ENCODE data around the gene TTC33.
A peak's percentile ranks its signal among the peaks of the same experiment; 100 is the strongest.
"Not testable (repeated sequence)": the region's sequence is repeated elsewhere in the genome, so short reads cannot be mapped to it uniquely, and the experiment has no call there.

The TTC33 gene

DNA sequence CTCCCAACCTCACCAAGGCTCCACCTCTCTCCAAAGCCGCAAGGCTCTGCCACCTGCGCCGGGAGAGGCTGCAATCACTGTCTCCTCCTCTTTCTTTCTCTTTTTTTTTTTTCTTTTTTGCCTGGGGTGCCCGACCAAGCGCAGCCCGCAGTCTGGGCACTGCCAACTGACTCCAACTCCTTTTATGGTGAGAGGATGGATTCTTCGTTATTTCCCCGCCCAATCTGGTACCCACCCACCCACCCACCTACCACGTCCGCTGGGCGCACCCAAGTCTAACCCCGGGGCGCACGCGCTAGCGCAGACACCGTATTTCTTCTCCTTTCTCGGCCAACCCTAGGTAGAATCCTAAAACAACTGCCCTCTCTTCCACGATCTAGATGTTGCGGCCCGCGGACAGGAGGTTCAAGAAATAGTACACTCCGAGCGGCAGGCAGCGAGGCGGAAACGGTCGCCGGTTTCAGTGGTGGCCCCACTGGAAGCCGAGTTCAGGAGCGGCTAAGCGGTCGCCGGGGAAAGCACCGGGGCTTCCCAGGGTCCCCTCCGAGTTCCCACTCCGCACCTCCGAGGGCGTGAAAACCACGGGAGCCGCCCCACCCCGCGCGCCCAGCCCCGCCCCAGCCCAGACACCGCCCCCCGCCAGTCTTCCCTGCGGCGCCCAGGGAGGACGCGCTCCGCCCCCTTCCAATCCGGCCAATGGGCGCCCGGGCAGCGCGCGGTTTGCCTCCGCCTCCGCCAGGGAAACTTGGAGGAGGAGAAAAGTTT is 76.4 kb downstream of the TTC33 start:
- peak; percentile 93 for DNase-seq

DNA sequence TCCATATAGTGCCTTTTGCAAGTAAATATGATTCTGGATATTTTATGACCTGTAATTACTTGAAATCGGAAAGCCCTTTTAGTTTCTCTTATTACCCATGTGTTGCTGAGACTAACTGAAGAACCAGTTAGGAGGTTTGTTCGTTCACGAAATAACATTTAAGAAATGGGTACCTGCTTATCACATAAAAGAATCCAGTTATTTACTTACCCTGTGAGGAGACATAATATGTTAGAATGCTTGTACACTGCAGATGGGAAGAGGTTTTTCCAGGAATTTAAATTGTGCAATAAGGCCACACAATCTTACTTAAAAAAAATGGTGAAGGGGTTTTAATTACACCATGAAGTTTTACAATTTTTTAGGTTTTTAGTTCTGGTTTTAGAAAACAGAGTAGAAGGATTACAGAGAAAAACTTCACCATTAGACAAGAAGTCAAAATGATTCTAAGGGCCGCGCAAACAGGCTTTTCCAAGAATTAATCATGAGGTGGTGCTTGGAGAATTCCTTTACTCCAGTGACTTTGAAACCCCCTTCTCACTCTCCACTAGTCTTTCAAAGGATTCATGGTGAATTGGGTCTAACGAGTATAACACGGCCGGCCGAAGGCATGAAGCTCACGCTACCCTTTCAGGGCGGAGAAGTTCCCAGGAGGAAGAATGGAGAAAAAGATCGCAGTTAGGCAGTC is 77.2 kb downstream of the TTC33 start:
- DNase-seq, result no peak

GRCh38 chr5:40678026-40678425 is 77.7 kb downstream of the TTC33 start:
- DNase-seq, result peak in 1 of 2 donors; percentile 18

DNA sequence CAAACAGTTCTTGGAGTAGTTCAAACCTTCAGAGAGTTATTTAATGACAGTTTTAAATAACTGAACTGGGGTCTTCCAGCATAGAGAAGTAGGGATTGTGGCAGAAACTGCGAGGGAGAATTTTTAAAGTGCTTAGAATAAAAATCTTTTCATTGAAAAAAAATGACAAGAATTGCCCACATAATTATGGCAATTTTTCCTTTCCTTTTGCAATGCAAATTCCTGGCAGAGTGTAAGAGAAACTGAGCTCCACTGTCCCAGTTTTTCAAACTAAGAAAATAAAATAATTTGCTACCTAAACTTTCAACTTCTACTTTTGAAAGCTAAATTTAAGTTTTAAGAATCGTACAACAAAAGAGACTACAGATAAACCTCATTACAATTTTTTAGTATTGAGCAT is 78.3 kb downstream of the TTC33 start:
- DNase-seq, result no peak

DNA sequence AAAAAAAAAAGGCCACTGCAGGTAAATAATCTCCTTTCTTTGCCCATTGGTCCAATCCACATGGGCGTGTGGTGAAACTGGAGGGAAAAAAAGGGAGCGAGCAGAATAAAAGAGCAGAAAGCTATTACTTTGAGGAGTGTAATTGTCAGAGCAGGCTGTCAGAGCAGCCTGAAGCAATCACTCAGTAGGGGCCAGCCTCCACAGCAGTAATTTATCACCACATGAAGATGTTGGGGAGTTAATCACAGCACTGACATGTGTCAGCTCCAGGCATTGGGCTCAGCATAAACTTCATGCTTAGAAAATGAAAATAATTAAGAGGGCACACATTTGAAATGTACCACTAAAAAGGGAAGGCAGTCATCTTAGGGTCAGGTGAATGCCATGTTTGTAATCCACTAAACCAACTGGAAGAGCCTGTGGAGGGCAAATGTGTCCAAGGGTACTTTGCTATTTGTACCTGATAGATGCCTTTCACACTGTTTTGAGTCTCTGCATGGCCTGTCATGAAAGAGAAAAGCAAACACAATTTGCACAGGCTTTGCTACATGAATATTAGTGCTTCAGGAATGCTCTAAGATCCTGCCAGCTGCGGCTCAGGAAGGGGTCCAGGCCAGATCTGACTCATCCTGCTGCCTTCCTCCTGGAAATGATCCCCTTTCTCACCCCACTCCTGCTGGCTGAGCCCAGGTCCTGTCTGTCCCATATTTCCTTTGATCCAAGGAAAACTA is 79.0 kb downstream of the TTC33 start:
- DNase-seq, result no peak

DNA sequence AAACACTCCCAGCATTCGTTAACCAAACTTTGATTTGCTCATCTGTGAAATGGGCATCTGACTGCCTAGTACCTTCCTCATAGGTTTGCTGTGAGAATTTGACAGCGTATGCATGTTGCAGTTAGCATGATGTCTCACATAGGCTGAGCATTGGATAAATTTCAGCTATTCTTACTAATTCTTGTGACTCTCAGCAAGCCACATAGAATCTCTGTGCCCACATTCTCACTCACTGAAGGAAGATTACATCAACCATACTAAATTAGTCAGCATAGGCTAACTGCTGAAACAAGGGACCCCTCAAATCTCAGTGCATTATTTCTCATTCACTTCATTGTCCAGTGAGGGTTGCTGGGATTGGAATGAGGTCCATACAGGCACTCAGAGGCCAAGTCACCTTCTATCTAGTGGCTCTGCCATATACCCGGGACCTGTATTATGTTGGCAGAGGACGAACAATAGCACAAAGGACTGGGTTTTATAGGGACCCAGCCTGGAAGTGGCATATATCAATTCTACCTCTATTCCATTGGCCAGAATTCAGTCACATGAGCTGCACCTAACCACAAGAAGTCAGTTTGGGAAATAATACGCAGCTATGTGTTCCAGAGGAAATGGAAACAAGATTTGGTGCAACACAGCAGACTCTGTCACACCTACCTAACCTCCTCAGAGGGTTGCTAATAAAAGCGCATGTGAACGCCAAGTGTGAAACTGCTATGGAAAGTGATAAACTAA is 80.2 kb downstream of the TTC33 start:
- peak; percentile 23 to 41 for DNase-seq

- DNase-seq, result no peak
Measured at GRCh38 chr5:40674661-40675235, 81.0 kb downstream of the TTC33 start.

- no peak for DNase-seq
Measured at GRCh38 chr5:40672425-40672824, 83.3 kb downstream of the TTC33 start.

GRCh38 chr5:40669606-40670390 is 86.0 kb downstream of the TTC33 start:
- no peak for DNase-seq

DNA sequence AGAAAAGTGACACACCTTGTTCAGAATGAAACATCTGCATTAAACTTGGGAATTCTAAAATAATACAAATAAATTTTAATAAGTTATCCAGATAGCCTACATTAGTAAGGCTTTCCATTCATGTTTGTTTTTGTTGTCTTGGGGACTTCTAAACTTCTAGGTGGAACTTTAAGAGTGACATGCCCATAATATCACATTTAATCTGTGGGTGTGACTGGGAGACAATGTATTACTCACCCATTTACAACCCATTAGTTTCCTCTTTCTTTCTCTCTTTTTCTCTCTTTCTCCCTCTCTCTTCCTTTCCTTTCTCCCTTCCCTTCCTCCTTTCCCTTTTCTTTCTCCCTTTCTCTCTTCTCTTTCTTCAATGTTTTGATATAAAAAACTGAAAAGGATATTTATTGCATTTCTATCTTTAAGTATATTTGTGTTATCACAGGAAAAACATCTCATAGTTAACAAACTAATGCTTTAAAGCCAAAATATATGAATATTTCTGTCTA is 88.5 kb downstream of the TTC33 start:
- no peak for DNase-seq

- no peak for DNase-seq
Measured at GRCh38 chr5:40666657-40667056, 89.1 kb downstream of the TTC33 start.

GRCh38 chr5:40665635-40666298 is 90.0 kb downstream of the TTC33 start:
- no peak for DNase-seq

DNA sequence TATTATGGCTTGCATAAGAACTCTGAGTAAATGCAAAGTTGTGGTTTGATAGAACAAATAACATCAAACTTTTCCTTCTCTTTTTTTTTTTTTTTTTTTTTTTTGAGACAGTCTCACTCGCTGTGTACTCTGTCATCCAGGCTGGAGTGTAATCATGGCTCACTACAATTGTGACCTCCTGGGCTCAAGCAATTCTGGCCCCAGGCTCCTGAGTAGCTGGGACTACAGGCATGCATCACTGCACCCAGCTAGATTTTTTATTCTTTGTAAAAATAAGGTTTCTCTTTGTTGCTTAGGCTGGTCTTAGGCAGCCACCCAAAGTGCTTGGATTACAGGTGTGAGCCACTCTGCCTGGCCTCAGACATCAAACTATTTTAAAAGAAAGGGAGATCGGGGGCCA is 95.0 kb downstream of the TTC33 start:
- DNase-seq, result no peak

GRCh38 chr5:40656766-40657165 is 99.0 kb downstream of the TTC33 start:
- no peak for DNase-seq

- not testable (repeated sequence) for DNase-seq
Measured at GRCh38 chr5:40656091-40656490, 99.7 kb downstream of the TTC33 start.

GRCh38 chr5:40655138-40655537 is 100.6 kb downstream of the TTC33 start:
- no peak for DNase-seq

GRCh38 chr5:40654377-40654991 is 101.3 kb downstream of the TTC33 start:
- no peak for DNase-seq

- DNase-seq, result no peak
Measured at GRCh38 chr5:40653221-40654022, 102.3 kb downstream of the TTC33 start.

GRCh38 chr5:40652441-40653220 is 103.1 kb downstream of the TTC33 start:
- DNase-seq, result no peak

All from activated CD4-positive, alpha-beta T cell treated with anti-CD3 and anti-CD28 coated beads for 4 hours (primary cell).